Stimulated activated CD4-positive, alpha-beta T cell treated with anti-CD3 and anti-CD28 coated beads, TNF-alpha, amount 100 ng/mL, for 4 hours (primary cell): ENCODE data around the gene MLX.
"Not testable (repeated sequence)": the region's sequence is repeated elsewhere in the genome, so short reads cannot be mapped to it uniquely, and the experiment has no call there.

Experiments
- DNase-seq, 3 experiments: peaks; one replicate each; pipeline ENCODE4 v3.0.0-alpha.2; 2020; ENCODE audit warnings: low read depth in 3 of 3

MLX gene

DNA sequence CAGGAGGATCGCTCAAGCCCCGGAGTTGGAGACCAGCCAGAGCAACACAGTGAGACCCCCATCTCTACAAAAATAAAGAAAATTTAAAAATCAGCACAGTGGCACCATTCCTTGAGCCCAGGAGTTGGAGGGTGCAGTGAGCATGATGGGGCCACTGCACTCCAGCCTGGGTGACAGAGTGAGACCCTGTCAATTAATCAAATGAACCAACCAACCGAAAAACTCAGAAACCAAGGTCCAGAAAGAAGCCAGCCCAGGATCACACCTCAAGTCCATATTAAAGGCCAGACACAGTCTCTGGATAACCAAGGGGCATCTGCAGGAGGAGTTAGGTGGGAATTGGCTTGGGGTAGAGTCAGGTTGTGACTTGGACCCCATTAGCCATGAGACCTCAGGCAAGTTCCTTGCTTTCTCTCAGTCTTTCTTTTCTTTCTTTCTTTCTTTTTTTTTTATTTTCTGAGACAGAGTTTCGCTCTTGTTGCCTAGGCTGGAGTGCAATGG lies 11.7 kb upstream of the MLX start:
- DNase-seq, result no peak

DNA sequence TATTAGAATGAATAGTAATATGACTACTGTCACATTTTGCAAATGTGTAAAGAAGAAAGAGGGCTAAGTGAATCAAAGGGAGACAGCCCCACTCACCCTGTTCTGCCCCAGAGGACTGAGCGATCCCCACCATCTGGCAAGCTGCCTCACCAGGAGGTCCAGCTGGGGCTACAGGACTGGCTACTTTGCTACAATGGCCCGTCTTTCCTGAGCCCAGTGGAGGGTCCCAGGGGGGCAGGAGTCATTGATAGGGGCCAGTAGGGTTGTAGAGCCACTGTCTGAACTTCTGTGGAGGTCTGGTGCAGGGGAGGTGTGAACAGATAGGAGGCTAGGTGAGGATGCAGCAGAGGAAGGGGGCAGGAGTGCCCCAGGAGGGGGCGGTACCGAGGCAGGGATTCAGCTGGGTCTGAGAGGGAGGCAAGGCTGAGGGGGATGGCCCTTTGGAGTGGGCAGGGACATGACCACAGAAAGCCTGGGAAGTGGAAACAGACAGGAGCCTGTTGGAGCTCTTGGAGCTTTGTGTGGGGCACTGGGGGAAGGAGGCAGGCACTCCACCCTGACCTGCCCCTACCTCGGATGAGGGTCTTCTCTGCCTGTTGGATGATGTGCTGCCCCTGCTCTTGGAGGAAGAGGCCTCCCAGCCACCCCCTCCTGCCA lies 10.8 kb upstream of the MLX start:
- not testable (repeated sequence) for DNase-seq

DNA sequence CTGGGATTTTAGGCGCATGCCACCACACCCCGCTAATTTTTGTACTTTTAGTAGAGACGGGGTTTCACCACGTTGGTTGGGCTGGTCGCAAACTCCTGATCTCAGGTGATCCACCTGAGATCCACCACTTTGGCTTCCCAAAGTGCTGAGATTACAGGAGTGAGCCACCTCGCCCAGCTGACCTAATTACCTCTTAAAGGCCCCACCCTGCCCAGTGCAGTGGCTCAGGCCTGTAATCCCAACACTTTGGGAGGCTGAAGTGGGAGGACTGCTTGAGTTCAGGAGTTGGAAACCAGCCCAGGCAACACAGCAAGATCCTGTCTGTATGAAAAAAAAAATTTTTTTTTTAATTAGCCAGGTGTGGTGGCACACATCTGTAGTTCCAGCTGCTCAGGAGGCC lies 7.8 kb upstream of the MLX start:
- DNase-seq, result no peak

DNA sequence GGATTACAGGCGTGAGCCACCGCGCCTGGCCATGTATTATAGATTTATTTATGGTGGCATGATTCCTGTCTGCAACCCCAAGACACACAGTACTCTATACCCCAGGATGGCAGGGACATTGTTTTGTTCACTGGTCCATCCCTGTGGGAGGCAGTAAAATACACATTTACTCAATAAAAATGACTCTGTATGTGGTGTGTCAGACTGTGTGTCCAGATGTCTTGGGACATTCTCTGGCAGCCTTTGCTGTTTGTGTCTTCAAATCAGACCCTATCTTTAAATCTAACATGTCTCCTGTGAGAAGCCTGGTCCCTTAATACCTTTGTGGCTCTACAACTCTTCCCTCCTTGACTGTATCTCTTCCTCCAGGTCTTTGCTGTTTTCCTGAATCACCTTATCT lies 6.7 kb upstream of the MLX start:
- no peak for DNase-seq

DNA sequence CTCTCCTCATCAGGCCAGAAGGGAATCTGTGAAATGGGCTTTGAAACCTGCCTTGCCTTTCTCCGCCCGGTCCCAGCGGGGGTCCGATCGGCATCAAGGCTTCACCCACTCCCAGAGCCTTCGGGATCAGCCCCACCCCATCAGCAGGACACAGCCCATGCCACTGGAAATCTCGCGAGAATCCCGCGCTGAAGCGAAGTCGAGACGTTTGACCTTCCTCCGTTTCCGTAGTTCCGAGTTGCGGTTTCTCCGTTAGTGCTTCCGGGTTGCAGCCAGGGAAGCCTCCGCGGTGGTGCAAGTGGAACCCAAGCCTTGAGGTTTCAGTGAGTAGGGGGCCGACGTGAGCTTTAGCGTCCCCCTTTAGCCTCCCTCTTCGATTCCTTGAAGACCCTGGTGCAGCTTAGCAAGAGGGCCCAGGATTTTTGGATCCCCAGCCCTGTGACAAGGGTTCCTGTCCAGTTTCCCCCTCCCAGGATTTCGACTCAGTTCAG lies 5.0 kb upstream of the MLX start, which contains the start of gene COASY:
TSS of gene COASY (plus strand) at position 252 of the 491 bp plus-strand sequence. CDS start 475 bp downstream, outside the sequence.
- DNase-seq, result peak; percentile 83 to 86 (median 85)

DNA sequence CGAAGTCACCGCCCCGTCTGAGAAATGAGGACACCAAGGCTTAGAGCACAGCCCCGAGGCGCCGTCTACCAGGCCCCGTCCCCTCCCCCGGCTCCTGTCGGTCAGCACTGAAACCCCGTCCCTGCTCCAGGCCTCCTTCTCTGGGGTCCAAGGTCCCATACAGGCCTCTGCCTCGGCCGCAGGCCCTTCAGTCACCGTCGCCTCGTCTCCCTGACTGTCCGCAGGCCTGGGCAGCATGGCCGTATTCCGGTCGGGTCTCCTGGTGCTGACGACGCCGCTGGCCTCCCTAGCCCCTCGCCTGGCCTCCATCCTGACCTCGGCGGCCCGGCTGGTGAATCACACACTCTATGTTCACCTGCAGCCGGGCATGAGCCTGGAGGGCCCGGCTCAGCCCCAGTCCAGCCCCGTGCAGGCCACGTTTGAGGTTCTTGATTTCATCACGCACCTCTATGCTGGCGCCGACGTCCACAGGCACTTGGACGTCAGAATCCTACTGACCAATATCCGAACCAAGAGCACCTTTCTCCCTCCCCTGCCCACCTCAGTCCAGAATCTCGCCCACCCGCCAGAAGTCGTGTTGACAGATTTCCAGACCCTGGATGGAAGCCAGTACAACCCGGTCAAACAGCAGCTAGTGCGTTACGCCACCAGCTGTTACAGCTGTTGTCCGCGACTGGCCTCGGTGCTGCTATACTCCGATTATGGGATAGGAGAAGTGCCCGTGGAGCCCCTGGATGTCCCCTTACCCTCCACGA lies 4.3 kb upstream of the MLX start:
- DNase-seq, result no peak

DNA sequence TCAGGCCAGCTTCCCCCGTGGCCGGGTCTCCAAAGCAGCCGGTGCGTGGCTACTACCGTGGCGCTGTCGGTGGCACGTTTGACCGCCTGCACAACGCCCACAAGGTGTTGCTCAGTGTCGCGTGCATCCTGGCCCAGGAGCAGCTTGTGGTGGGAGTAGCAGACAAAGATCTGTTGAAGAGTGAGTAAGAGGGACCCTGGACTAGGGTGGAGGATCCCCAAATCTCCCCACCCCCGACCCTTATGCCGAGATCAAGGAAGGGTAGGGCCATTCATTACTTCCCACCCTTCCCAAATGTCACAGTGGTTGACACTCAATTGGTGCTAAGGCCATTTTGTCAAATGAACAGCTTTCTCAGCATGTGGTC lies 3.8 kb upstream of the MLX start:
- no peak for DNase-seq

DNA sequence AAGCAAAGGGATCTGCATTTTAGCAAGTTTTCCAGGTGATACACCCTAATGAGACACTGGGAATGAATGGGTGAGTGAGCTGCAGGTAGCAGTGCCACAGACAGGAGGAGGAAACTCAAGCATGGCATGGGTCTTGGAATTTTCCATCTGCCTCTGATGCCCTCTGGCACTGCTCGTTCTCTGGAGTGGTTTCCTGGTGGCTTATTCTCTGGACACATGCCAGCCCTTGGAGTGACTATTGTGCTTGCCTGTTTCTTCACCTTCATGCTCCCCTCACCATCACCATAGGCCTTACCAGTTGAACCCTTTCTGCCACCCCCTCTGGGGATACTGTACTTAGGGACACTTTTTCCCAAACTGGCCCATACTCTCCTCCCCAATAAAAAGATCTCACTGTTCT lies 3.4 kb upstream of the MLX start:
- no peak for DNase-seq

DNA sequence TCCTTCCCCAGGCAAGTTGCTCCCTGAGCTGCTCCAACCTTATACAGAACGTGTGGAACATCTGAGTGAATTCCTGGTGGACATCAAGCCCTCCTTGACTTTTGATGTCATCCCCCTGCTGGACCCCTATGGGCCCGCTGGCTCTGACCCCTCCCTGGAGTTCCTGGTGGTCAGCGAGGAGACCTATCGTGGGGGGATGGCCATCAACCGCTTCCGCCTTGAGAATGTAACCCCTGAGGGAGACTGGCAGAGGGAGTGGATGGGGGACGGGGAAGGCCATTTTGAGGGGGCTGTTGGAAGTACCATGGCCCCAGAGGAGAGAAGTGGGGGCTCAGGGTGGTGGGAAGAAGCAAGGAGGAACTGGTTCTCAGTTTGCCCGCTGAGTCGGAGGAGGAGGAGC lies 3.0 kb upstream of the MLX start:
- no peak for DNase-seq

DNA sequence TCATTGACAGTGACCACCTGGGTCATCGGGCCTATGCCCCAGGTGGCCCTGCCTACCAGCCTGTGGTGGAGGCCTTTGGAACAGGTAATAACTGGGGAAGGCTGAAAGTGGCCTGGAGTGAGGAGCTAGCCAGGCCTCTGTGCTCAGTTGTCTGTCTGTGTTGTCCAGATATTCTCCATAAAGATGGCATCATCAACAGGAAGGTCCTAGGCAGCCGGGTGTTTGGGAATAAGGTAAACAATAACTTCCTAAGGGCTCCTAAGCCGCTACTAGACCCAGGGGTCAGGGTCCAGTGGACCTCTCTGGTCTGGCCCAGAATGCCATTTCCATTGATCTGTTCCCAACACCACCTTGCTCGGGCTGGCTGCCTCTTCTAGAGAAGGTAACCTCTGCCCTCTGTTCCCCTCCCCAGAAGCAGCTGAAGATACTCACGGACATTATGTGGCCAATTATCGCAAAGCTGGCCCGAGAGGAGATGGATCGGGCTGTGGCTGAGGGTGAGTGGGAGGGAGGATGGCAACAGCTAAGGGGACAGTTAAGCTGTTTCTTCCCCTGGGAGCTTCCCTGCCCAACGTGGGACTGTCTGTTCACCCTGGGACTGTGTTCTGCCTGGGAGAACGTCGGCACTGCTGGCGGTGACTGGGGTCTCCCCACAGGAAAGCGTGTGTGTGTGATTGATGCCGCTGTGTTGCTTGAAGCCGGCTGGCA lies 1.9 kb upstream of the MLX start:
- DNase-seq, result no peak

DNA sequence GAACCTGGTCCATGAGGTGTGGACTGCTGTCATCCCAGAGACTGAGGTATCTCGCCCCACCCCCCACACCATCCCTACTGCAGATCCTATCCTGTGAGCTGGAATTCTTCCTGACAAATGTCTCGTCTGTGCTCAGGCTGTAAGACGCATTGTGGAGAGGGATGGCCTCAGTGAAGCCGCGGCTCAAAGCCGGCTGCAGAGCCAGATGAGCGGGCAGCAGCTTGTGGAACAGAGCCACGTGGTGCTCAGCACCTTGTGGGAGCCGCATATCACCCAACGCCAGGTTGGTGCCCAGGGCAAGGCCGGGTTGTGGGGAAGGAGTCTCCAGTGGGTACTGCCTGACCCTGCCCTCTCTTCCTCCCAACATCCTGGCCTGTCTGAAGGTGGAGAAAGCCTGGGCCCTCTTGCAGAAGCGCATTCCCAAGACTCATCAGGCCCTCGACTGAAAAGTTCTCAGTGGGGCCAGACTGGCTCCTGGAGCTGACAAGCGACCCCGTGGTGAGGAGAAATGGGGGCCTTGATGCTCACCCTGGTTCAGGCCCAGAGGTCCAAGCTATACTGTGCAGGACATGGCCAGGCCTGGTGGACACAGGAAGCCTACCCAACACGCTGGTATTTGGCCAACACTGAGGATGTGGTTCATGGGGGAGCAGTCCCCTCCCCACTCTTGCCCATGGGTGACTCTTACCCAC lies 1.2 kb upstream of the MLX start:
- DNase-seq, result no peak

DNA sequence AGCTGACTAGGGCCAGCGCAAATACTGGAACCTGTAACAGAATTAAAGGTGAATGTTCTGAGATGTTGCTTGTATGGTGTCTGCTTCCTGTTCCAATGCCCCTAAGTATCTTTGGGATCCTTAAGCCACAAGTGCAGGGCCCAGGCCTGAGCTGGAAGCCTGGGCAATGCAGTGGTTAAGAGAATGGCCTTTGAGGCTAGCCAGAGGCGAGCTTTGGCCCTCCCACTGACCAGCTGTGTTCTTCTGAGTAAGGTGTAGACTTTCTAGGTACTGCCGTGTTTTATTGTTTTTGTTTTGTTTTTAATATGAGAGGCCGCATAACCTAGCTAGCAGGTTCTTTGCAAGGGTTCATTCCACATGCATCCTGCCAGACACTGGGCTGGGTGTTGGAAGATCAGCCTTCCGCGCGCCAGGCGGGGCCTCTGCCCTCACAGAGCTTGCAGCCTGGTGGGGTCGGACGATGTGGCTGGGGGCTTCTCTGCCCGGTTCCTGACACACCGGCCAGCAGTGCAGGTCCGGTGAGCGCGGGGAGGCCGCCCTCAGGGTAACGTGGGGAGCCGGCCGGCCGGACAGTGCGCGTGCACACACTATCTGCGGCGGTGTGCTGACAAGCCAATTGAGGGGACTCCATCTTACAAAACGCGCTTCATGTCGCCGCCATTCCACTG lies 551 bp upstream of the MLX start:
- no peak for DNase-seq

DNA sequence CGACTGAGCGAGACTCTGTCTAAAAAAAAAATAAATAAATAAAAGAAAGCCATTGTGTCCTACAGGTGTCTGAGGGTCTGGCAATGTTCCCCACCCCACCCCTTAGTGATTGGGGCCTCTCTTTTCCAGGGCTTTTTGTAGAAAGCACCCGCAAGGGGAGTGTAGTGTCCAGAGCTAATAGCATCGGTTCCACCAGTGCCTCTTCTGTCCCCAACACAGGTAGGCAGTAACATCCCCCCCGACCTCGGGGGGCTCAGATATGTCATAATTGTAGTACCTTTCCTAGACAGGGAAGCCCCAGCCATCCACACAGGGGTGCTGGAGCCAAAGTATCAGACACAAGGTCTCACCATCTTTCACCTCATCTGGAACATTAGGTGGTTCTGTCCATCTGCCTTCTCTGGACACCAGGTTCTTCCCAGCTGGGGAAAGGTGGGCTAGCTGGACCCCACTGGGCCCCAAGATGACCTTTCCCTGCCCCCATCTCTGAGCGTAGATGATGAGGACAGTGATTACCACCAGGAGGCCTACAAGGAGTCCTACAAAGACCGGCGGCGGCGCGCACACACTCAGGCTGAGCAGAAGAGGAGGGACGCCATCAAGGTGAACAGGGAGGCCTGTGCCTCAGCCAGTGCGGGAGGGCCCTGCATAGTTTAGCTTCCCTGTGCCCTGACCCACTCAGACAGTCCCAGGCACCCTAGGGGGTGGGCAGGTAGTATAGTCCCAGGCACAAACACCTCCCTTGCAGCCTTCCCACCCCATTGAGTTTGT lies 1.6 kb downstream of the MLX start:
- no peak for DNase-seq

DNA sequence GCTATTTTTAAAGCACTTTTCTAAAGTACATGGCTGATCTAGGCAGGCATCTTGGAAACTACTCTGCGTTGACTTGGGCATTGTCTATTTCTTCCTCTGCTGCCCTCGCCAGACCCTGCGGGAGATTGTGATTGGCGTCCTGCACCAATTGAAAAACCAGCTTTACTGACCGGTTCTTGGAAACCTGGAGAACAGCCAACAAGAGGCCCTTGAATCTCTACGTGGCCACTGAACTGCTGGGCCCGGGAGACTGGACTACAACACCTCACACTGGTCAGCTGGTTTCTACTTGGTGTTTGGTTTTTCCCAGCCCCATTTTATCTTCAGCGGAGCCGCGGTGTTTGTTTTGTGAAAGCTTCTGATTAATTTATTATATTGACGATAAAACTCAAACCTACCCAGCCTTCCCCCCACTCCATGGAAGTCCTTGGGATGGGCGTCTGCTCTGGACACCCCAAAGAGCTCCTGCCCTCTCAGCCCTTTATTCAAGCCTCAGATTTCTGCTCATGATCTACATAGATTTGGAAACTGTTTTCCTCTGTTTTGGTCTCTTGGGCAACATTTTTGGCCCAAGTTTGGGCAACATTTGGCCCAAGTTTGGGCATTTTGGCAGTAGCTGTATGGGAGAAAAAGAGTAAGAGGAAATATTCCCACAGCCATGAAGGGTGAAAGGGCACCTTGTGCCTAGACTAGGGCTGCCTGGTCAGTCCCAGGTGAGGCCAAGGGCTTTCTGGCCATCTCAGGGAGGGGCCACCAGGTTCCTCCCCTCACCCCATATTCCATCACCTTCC lies 4.7 kb downstream of the MLX start:
- no peak for DNase-seq

DNA sequence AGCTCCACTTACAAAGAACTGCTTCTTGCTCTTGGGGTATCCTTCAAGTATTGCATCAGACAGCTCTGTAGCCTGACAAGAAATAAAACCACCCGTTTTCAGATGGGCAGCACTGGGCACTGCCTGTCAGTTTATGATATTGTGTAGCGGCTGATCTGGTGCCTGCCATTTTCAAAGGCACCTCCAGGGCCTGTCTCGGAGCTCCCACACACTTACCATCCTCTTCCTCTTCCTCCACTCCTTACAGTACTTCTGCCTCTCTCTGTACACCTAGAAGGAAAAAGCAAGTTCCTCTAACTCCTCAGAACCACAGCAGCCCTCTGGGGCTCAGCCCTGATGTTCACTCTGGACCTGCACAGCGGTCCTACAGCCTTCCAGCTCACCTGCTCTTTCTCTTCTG lies 6.2 kb downstream of the MLX start:
- no peak for DNase-seq

DNA sequence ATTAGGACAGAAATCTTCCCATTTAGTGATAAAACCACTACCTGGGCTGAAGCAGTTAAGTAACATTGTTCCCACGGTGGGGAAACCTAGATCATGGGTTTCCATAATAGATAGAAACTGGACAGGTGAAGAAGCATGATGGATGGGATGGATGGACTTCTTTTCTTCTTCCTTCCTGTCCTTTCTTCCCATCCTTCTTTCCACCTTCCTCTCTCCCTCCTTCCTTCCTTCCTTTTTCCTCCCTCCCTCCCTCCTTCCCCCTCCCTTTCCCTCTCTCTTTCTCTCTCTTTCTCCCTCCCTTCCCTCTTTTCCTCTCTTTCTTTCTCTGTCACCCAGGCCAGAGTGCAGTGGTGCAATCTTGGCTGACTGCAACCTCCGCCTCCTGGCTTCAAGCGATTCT lies 7.6 kb downstream of the MLX start:
- no peak for DNase-seq

DNA sequence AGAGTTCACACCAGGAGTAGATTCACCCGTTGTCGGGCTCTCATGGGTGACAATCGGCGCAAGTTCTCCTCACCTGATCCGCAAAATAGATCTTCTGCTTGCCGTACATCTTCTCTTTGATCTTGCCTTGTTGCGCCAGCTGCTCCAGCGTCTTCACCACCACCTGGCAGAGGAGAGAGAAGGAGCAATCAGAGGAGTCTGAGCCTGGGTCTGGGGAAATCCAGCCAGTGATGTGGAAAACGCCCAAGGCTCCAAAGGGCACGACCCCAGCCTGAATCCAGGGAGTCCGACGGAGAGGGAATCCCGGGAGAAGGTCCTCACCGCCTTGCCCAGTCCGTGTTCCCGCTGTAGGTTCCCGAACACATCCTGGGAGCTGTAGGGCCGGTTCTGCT lies 10.2 kb downstream of the MLX start:
- no peak for DNase-seq

DNA sequence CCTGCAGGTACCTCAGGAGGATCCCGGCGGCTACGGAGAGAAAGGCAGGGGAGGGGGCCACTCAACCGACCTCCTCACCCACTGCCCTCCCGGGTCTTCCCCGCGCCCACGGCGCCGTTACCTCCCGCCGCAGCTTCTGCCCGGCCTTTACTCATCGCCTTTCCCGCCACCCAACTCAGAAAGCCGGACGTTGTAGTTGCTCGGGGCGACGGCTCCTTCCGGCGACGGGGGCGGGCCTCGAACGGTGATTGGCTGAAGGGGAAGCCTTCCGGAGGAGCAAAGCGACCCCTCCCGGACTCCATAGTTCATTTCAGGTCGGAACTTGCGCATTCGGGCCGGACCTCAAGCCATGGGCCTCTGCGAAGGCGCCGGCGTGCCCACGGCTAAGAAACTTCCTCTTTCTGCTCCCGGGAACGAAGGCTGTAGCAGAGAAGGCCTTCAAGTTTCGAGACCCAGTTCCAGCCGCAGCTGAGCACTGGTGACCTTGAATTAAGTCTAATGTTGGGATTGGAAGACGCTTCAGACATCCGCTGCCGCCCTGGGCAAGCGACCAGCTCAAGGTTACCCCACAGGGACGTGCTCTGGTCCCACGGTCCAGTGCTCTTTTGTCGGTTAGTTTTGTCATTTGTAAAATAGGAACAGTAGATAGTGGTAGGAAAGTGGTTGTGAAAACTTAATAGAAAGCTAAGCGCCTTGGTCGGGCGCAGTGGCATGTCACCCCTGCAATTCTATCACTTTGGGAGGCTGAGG lies 10.8 kb downstream of the MLX start, which contains the start of gene PSMC3IP:
TSS of gene PSMC3IP (minus strand) at position 198 of the 750 bp plus-strand sequence. CDS start at position 155, 43 bp downstream.
- peak; percentile 79 to 86 (median 83) for DNase-seq
